Lower leg skin (tissue), 3 donors: Measurements from ENCODE around the gene DNAH6.

Experiments
- POLR2A ChIP-seq, 2 donors: fragments of 450-650 bp; IDR thresholded peaks; one replicate each; pipeline ENCODE4 v1.6.1; 2016 to 2017; ENCODE audit warnings: antibody characterized with exemption in 2 of 2, mild to moderate bottlenecking in 1 of 2, moderate library complexity in 1 of 2
- TF ChIP-seq, protein P1 (sequence below), 3 donors: fragments of 450-650 bp; IDR thresholded peaks; one replicate each; pipeline ENCODE4 v1.5.1; 2016; ENCODE audit warnings: antibody characterized with exemption in 3 of 3, mild to moderate bottlenecking in 3 of 3, moderate library complexity in 2 of 3

DNA sequence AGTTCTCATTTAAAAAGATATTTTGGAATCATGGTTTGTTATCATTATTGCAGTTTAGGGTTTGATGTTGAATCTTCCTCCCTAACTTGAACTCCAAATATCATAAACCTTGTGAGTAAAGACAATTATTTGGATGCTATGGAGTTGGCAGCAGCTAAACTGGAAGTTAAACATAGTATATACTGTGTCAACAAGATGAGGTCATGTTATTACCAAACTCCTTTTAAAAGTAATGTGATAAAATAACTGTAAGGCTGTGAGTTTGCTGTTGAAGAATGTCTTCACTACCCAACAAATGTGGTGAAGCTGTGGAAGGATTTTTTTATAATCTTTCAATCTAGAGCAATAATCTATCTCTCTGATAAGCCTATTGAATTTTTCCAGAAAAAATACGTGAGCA lies 16.0 kb downstream of the DNAH6 start:
- TF ChIP-seq, protein P1, sequence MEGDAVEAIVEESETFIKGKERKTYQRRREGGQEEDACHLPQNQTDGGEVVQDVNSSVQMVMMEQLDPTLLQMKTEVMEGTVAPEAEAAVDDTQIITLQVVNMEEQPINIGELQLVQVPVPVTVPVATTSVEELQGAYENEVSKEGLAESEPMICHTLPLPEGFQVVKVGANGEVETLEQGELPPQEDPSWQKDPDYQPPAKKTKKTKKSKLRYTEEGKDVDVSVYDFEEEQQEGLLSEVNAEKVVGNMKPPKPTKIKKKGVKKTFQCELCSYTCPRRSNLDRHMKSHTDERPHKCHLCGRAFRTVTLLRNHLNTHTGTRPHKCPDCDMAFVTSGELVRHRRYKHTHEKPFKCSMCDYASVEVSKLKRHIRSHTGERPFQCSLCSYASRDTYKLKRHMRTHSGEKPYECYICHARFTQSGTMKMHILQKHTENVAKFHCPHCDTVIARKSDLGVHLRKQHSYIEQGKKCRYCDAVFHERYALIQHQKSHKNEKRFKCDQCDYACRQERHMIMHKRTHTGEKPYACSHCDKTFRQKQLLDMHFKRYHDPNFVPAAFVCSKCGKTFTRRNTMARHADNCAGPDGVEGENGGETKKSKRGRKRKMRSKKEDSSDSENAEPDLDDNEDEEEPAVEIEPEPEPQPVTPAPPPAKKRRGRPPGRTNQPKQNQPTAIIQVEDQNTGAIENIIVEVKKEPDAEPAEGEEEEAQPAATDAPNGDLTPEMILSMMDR (IDR thresholded peaks at IDR 0.05) = no peak
- TF ChIP-seq POLR2A (IDR thresholded peaks at IDR 0.05) = no peak
